ENCODE measurements around the gene COL5A3. TPM values are rescaled to one million over a fixed set of nuclear protein-coding genes. Genes with fewer than 3 reads are reported as not detected.
"Not testable (repeated sequence)": the region's sequence is repeated elsewhere in the genome, so short reads cannot be mapped to it uniquely, and the experiment has no call there.

Gene COL5A3
- total RNA-seq, 4 donors from 2014 or later: 5.7 to 9.8 (median 6.6) TPM

DNA sequence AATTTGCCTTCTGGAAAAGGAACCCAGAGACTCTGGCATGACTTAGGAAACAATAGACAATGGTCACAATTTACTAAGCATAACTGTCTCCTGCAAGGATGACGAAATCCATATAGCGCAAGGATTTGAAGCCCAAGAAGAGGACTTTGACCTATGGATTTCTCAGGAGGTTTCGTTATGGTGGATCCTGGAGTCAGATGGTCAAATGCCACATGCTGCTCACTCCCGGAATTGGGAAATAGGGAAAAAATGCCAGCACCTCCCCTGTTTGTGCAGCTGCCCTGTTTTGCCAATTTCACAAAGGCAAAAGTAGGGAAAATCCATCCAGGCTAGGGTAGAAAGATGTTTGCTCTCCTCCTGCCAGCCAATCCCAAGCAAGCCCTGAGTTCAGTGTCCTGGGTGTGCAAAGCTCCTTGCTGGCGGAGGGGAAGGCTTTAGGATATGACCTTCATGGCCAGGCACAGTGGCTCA, 26.3 kb upstream of the COL5A3 start:
- Histone ChIP-seq H3K4me1 (no peaks in the 10 kb centered on the region), H3K27me3 (peaks cover 0 to 8% (median 3%) of the 10 kb centered on the region in 3 donors), H3K27ac (no peak overlapping the region), H3K36me3 (no peaks in the 10 kb centered on the region), H3K9me3 (no peaks in the 10 kb centered on the region), H3K4me3 (no peak overlapping the region)
- DNase-seq: no peak
- TF ChIP-seq, protein P1, sequence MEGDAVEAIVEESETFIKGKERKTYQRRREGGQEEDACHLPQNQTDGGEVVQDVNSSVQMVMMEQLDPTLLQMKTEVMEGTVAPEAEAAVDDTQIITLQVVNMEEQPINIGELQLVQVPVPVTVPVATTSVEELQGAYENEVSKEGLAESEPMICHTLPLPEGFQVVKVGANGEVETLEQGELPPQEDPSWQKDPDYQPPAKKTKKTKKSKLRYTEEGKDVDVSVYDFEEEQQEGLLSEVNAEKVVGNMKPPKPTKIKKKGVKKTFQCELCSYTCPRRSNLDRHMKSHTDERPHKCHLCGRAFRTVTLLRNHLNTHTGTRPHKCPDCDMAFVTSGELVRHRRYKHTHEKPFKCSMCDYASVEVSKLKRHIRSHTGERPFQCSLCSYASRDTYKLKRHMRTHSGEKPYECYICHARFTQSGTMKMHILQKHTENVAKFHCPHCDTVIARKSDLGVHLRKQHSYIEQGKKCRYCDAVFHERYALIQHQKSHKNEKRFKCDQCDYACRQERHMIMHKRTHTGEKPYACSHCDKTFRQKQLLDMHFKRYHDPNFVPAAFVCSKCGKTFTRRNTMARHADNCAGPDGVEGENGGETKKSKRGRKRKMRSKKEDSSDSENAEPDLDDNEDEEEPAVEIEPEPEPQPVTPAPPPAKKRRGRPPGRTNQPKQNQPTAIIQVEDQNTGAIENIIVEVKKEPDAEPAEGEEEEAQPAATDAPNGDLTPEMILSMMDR (IDR thresholded peaks at IDR 0.05 in 4 of 5, conservative IDR thresholded peaks at IDR 0.05 in 1 of 5): no peak
- no peak for TF ChIP-seq POLR2A (IDR thresholded peaks at IDR 0.05)
- in situ Hi-C loops (cut with MboI; ENCODE audit: low sequenced_read_pairs in 4 of 4): no loop called here
- intact Hi-C loops (cut with DNase I; ENCODE audit: low total_unique reads): no loop called here
- ATAC-seq: no peak

DNA sequence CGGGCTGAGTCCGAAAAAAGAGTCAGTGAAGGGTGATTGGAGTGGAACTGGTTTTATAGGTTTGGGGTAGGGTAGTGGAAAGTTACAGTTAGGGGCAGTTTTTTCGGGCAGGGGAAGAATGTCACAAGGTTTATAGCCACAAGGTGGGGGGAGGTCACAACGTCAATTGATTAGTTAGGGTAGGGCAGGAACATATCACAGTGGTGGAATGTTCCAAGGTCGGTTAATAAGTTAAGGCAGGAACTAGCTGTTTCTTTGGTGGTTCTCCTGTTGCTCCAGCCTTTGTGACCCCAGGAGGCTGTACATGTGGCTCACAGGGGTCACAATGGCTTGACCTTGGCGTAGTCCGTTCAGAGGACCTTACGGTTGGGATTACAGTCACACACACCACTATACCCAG, 23.3 kb upstream of the COL5A3 start:
- intact Hi-C loops (cut with DNase I; ENCODE audit: low total_unique reads): no loop called here
- TF ChIP-seq, protein P1 (IDR thresholded peaks at IDR 0.05 in 4 of 5, conservative IDR thresholded peaks at IDR 0.05 in 1 of 5): no peak
- no peak for TF ChIP-seq POLR2A (IDR thresholded peaks at IDR 0.05)
- Histone ChIP-seq H3K27me3 (peaks cover 0 to 8% (median 3%) of the 10 kb centered on the region in 3 donors), H3K9me3 (no peaks in the 10 kb centered on the region), H3K4me3 (no peak overlapping the region), H3K4me1 (no peaks in the 10 kb centered on the region), H3K36me3 (no peaks in the 10 kb centered on the region), H3K27ac (no peak overlapping the region)
- DNase-seq (no peak), ATAC-seq (no peak)
- in situ Hi-C loops (cut with MboI; ENCODE audit: low sequenced_read_pairs in 4 of 4): no loop called here

DNA sequence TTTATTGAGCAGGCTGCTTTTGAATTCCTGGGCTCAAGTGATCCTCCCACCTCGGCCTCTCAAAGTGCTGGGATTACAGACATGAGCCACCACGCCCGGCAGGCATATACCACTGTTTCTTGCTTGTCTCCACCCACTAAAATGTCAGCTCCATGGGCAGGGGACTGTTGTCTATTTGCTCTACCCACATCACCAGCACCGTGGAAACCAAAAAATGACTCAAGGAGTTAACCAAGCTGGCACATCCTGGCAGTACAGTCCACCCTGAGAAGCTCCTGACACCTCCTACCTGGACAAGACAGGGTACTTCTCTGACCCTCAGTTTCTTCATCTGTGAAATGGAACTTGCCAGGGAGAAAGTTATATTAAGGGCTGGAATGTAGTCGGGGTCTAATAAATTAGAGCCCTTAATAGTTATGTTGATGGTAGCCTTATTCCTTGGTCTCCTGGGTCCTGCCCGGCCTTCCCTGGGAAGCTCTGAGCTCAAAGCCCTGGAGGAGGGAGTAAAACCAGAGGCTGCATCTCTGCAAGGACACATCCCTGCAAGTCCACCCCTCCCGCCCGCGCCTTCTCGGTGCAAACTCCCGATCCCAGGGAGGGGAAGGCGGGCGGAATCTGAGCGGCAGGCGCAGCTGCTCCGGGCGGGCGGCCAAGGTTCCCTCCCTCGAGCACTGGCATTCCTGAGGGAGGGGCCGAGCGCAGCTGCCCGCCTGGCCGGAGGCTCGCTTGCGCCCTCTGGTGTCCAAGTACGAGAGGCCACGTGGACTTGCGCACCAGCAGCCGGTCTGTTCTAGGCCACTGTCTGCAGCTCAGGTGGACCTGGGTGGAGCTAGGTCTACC, 17.1 kb upstream of the COL5A3 start:
- H3K4me3 ChIP-seq: no peak overlapping the region

DNA sequence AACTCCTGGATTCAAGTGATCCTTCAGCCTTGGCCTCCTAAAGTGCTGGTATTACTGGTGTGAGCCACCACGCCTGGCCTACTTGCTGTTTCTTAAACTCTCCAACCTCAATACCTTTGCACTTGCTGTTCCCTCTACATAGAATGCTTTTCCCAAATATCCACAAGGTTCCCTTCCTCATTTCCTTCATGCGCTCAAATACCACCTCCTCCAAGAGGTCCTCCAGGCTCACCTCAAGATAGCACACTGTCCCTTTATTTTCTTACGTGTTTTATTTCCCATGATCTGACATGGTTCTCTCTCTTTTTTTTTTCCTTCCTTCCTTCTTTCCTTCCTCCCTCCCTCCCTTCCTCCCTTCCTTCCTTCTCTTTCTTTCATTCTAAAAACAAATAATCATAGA, 16.4 kb upstream of the COL5A3 start:
- Histone ChIP-seq H3K36me3 (no peaks in the 10 kb centered on the region), H3K4me3 (no peak overlapping the region), H3K4me1 (no peaks in the 10 kb centered on the region), H3K9me3 (no peaks in the 10 kb centered on the region), H3K27ac (no peak overlapping the region), H3K27me3 (no peaks in the 10 kb centered on the region)
- in situ Hi-C loops (cut with MboI; ENCODE audit: low sequenced_read_pairs in 4 of 4) (loop anchor here in 2 of 4 donors (5.0 to 10.0 kb wide), 2 partner anchors 82 to 99 kb away; no protein-coding TSS in a partner anchor), intact Hi-C loops (cut with DNase I; ENCODE audit: low total_unique reads) (loop anchor here (1.0 kb wide), 1 partner anchor 95 kb away; no protein-coding TSS in a partner anchor)
- ATAC-seq: no peak
- TF ChIP-seq, protein P1 (IDR thresholded peaks at IDR 0.05 in 4 of 5, conservative IDR thresholded peaks at IDR 0.05 in 1 of 5): no peak
- TF ChIP-seq POLR2A (IDR thresholded peaks at IDR 0.05): no peak
- no peak for DNase-seq

More for the DNA sequence above, 17.1 kb upstream of the COL5A3 start:
- Histone ChIP-seq H3K9me3 (no peaks in the 10 kb centered on the region), H3K27me3 (peaks cover 0 to 4% (median 0%) of the 10 kb centered on the region in 3 donors), H3K27ac (no peak overlapping the region), H3K4me1 (no peaks in the 10 kb centered on the region), H3K36me3 (no peaks in the 10 kb centered on the region)
- ATAC-seq (peak; percentile 89 to 90), DNase-seq (peak; percentile 74 to 81)
- intact Hi-C loops (cut with DNase I; ENCODE audit: low total_unique reads) (loop anchor here (1.0 kb wide), 1 partner anchor 96 kb away; no protein-coding TSS in a partner anchor), in situ Hi-C loops (cut with MboI; ENCODE audit: low sequenced_read_pairs in 4 of 4) (loop anchor here in 2 of 4 donors (5.0 to 10.0 kb wide), 2 partner anchors 83 to 100 kb away; no protein-coding TSS in a partner anchor)
- TF ChIP-seq, protein P1 (IDR thresholded peaks at IDR 0.05 in 4 of 5, conservative IDR thresholded peaks at IDR 0.05 in 1 of 5): peak; percentile 76 to 84 (median 78)
- no peak for TF ChIP-seq POLR2A (IDR thresholded peaks at IDR 0.05)

DNA sequence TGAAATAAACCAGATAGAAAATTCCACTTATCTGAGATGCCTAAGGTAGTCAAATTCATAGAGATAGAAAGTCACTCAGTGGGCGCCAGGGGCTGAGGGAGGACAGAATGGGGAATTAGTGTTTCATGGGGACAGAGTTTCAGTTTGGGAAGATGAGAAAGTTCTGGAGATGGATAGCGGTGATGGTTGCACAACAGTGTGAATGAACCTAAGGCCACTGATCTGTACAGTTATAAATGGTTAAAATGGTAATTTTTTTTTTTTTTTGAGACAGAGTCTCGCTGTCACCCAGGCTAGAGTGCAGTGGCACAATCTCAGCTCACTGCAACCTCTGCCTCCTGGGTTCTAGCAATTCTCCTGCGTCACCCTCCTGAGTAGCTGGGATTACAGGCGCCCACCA, 12.8 kb upstream of the COL5A3 start:
- H3K4me3 ChIP-seq; H3K36me3 ChIP-seq; DNase-seq; intact Hi-C loops (cut with DNase I; ENCODE audit: low total_unique reads); H3K4me1 ChIP-seq; H3K9me3 ChIP-seq; H3K27ac ChIP-seq; ATAC-seq; H3K27me3 ChIP-seq: not testable (repeated sequence)
- in situ Hi-C loops (cut with MboI; ENCODE audit: low sequenced_read_pairs in 4 of 4): loop anchor here in 1 of 4 donors (10.0 kb wide), 1 partner anchor 78 kb away; no protein-coding TSS in a partner anchor
